Hepatocyte (in vitro differentiated cells): ENCODE results near the gene ATP13A2. TPM values are rescaled to one million over a fixed set of nuclear protein-coding genes. Genes with fewer than 3 reads are reported as not detected.

Source experiments
- DNase-seq: peaks from one replicate; pipeline ENCODE4 v3.0.0-alpha.2; 2016; ENCODE audit warnings: low spot score
- H2AFZ ChIP-seq: fragments of 200-600 bp; sonication (generic); 2 replicates; pipeline ENCODE4 v1.6.0; 2016; ENCODE audit warnings: antibody characterized with exemption, mild to moderate bottlenecking
- H3K27ac ChIP-seq: fragments of 200-600 bp; sonication (generic); 2 replicates; pipeline ENCODE4 v1.5.1; 2016; ENCODE audit warnings: mild to moderate bottlenecking
- H3K27me3 ChIP-seq: fragments of 200-600 bp; sonication (generic); 2 replicates; pipeline ENCODE4 v1.6.1; 2016
- H3K36me3 ChIP-seq: fragments of 200-600 bp; sonication (generic); replicated peaks from 2 replicates; pipeline ENCODE4 v1.5.1; 2016; ENCODE audit warnings: low read depth; ENCODE audit not compliant: insufficient read depth
- H3K4me1 ChIP-seq: fragments of 200-600 bp; sonication (generic); 2 replicates; pipeline ENCODE4 v1.5.1; 2016; ENCODE audit warnings: mild to moderate bottlenecking, moderate library complexity; ENCODE audit not compliant: insufficient read depth
- H3K4me2 ChIP-seq: fragments of 200-600 bp; sonication (generic); 2 replicates; pipeline ENCODE4 v1.6.0; 2016
- H3K4me3 ChIP-seq: fragments of 200-600 bp; sonication (generic); 2 replicates; pipeline ENCODE4 v1.5.1; 2016; ENCODE audit warnings: mild to moderate bottlenecking
- H3K79me2 ChIP-seq: fragments of 200-600 bp; sonication (generic); 2 replicates; pipeline ENCODE4 v1.6.0; 2017; ENCODE audit warnings: mild to moderate bottlenecking
- H3K9me2 ChIP-seq: fragments of 200-600 bp; sonication (generic); replicated peaks from 2 replicates; pipeline ENCODE4 v1.6.0; 2017; ENCODE audit warnings: mild to moderate bottlenecking; ENCODE audit not compliant: insufficient read depth
- H3K9me3 ChIP-seq: fragments of 200-600 bp; sonication (generic); 2 replicates; pipeline ENCODE4 v1.5.1; 2016; ENCODE audit warnings: low read depth, mild to moderate bottlenecking
- H4K20me1 ChIP-seq: fragments of 200-600 bp; sonication (generic); 2 replicates; pipeline ENCODE4 v1.6.0; 2016; ENCODE audit warnings: mild to moderate bottlenecking; ENCODE audit not compliant: insufficient read depth, poor library complexity, severe bottlenecking
- CTCF ChIP-seq: fragments of 200-600 bp; sonication (generic); IDR thresholded peaks from 2 replicates; pipeline ENCODE4 v1.5.1; 2016; ENCODE audit warnings: antibody characterized with exemption, mild to moderate bottlenecking; ENCODE audit not compliant: poor library complexity
- EZH2 ChIP-seq: fragments of 200-600 bp; sonication (generic); IDR thresholded peaks from 2 replicates; pipeline ENCODE4 v1.6.1; 2016; ENCODE audit warnings: antibody characterized with exemption, mild to moderate bottlenecking, borderline replicate concordance
- EZH2phosphoT487 ChIP-seq: fragments of 200-600 bp; sonication (generic); IDR thresholded peaks from one replicate; pipeline ENCODE4 v1.6.1; 2018; ENCODE audit warnings: antibody characterized with exemption, mild to moderate bottlenecking, low read depth, moderate library complexity; ENCODE audit not compliant: unreplicated experiment, severe bottlenecking
- WGBS: methylation state at CpG from one replicate; pipeline ENCODE4 v1.1.6; 2016; ENCODE audit warnings: low lambda C conversion rate; ENCODE audit errors: missing lambda C conversion rate; 5-methylcytosine and 5-hydroxymethylcytosine counted together
- polyA plus RNA-seq: library from polyadenylated mRNA; unstranded; fragments of >200 nt; fragmentation: Nextera tagmentation; extraction: Ambion mirVana; gene quantifications from 2 replicates; pipeline ENCODE4 v1.2.1, GENCODE V29; 2016
- total RNA-seq: library from RNA; depleted of rRNA; stranded (reverse); fragments of >200 nt; gene quantifications from 2 replicates; pipeline ENCODE4 v1.2.3, GENCODE V29; 2014

The ATP13A2 gene
- total and polyA plus RNA-seq, 2 experiments from 2014 or later = 30.0 to 52.3 TPM

DNA sequence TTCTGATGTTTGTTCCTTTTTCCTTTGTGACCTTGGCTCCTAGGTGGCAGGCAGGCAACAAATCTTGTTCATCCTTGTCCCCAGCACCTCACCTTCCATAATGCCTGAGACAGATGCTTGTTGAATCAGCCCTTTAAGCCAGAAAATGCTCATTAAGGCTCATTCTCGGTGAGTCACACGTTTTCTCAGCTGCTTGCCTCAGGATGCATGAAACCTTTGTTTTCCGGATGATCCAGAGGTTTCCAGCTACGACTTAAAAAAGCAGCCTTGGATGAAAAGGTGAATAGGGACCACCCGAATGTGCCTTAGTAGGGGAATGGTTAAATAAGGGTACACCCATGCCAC lies 4.6 kb upstream of the ATP13A2 start:
- H2AFZ ChIP-seq = no peak overlapping the region
- H3K9me3 ChIP-seq = no peaks in the 10 kb centered on the region
- no peaks in the 10 kb centered on the region for H3K79me2 ChIP-seq
- DNase-seq = no peak
- H3K36me3 ChIP-seq = no peaks in the 10 kb centered on the region
- no peaks in the 10 kb centered on the region for H3K9me2 ChIP-seq
- peak overlapping the region; percentile 7 for H3K27ac ChIP-seq
- H3K4me1 ChIP-seq = no peaks in the 10 kb centered on the region
- 49% methylated on average over 5 of the region's 5 CpGs for WGBS
- H3K27me3 ChIP-seq = no peaks in the 10 kb centered on the region
- no peak overlapping the region for H3K4me2 ChIP-seq
- TF ChIP-seq EZH2 = no peak
- TF ChIP-seq CTCF = no peak
- no peak for TF ChIP-seq EZH2phosphoT487
- no peaks in the 10 kb centered on the region for H4K20me1 ChIP-seq
- H3K4me3 ChIP-seq = no peak overlapping the region

GRCh38 chr1:17014671-17015567 lies 3.2 kb upstream of the ATP13A2 start:
- Histone ChIP-seq H3K4me2 (no peak overlapping the region), H3K27me3 (no peaks in the 10 kb centered on the region), H2AFZ (no peak overlapping the region), H3K79me2 (peaks cover 8% of the 10 kb centered on the region), H3K9me2 (no peaks in the 10 kb centered on the region), H3K36me3 (no peaks in the 10 kb centered on the region), H3K9me3 (no peaks in the 10 kb centered on the region), H3K4me3 (no peak overlapping the region), H3K27ac (no peak overlapping the region), H3K4me1 (peaks cover 11% of the 10 kb centered on the region), H4K20me1 (no peaks in the 10 kb centered on the region)
- DNase-seq = no peak
- TF ChIP-seq EZH2phosphoT487 (no peak), EZH2 (no peak), CTCF (no peak)
- WGBS = 61% methylated on average over 10 of the region's 10 CpGs

DNA sequence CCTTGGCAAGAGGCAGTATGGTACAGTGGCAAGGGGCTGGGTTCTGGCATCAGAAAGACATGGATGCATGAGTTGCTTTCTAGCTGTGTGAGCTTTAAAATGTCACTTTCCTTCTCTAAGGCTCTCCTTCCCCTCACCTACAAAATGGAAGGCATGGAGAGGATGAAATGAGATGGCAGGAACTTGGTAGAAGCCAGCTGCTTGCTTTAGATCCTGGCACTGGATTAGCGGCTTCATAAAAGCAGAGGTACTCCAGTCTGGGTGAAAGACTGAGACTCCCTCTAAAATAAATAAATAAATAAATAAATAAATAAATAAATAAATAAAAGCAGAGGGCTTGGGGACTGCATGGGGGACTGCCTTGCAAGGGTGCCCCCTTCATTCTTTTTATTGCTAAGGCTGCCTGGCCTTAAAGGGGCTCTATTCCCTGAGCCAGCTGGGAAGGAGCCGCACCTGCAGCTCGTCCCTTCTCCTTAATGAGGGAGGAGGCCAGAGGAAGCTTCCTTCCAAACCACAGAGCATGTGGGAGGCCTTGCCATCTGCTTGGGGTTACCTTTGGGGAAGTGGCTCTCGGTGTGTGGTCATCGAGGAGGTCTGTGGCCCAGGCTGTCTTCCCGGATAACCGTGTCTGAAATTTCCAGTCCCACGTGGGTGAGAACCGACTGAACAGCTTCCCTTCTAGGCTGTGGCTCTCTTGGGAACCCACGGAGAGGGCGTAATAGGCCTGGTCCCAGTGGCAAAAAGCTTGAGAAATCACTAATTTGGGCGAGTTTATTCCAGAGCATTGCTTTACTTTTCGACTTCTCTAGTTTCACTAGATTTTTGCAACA lies 2.0 kb upstream of the ATP13A2 start:
- TF ChIP-seq CTCF (no peak), EZH2 (no peak), EZH2phosphoT487 (no peak)
- Histone ChIP-seq H3K27ac (no peak overlapping the region), H3K36me3 (no peaks in the 10 kb centered on the region), H2AFZ (no peak overlapping the region), H3K9me3 (no peaks in the 10 kb centered on the region), H3K27me3 (no peaks in the 10 kb centered on the region), H3K4me3 (no peak overlapping the region), H3K9me2 (no peaks in the 10 kb centered on the region), H3K4me1 (peaks cover 16% of the 10 kb centered on the region), H4K20me1 (no peaks in the 10 kb centered on the region), H3K79me2 (peaks cover 8% of the 10 kb centered on the region), H3K4me2 (no peak overlapping the region)
- 86% methylated on average over 13 of the region's 13 CpGs for WGBS
- DNase-seq = no peak
